AG20443 (cell line): Measurements from ENCODE around the gene ARRDC4.
A peak's percentile ranks its signal among the peaks of the same experiment; 100 is the strongest.
"Not testable (repeated sequence)": the region's sequence is repeated elsewhere in the genome, so short reads cannot be mapped to it uniquely, and the experiment has no call there.

Experiments
- DNase-seq: peaks from one replicate; pipeline ENCODE4 v3.0.0; 2012; ENCODE audit warnings: low spot score, mixed read lengths

ARRDC4 gene

DNA sequence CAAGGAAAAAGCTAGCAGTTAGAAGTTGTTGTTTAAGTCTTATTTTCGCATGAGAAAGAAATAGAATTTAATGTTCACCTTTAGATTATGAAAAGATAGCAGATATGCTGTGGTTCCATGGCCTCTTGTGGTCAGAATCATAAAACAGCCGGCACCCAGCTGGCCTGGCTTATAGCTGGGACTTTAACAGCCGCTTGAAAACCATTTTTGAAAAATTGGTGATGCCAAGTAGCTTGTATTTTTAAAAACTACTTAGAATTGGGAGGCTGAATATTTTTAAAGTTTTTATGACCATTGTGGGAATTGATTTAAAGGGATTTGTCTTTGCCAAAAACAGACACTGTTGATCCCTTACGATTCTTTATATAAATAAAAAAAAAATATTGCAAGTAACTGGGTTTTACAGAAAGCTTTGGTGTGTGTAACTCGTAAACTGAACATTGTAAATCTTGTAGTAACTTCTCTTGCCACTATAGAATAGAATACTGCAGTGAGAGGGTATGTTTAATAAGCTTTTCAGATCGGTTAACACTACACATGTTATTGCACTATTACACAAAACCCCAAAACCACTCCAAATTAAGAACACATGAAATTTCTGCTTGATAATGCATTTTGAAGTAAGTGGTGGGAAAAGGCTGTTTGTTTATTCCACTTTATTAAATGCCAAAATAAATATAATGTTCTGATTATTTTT is 6.6 kb downstream of the ARRDC4 start:
- DNase-seq: no peak

- DNase-seq: no peak
These were observed 7.4 kb downstream of the ARRDC4 start for GRCh38 chr15:97967881-97968280.

- peak; percentile 79 for DNase-seq
These were observed 7.9 kb downstream of the ARRDC4 start for GRCh38 chr15:97968380-97968779.

- DNase-seq: no peak
These were observed 11.9 kb downstream of the ARRDC4 start for GRCh38 chr15:97972366-97972765.

- DNase-seq: no peak
These were observed 15.6 kb downstream of the ARRDC4 start for GRCh38 chr15:97976129-97976528.

DNA sequence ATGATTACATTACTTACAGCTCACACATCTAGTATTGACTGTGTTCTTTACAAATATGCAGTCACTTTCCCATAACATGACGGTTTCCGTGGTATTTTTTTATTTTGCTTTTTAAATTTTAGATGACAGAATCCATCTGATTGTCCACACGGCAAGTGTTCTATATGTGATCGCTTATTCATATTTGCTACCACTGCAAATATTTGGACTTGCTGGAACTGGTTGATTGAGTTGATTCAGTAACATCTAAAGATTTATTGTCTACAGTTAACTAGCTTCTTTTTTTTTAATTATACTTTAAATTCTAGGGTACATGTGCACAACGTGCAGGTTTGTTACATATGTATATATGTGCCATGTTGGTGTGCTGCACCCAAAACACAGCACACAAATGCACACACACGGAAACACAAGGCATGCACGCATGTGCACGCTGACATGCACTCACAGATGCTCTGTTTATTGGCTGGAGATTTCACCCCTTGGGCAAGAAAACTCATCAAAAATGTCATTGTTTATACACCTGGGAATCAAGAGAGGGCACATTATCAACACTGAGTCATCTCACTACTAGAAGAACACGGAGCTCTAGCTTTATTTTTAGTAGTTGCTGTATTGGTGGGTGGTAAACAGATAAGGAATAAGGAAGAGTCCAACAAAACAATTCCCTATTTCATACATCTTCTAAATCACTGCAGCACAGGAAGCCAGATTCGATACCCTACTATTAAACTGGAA is 16.4 kb downstream of the ARRDC4 start:
- DNase-seq: no peak

DNA sequence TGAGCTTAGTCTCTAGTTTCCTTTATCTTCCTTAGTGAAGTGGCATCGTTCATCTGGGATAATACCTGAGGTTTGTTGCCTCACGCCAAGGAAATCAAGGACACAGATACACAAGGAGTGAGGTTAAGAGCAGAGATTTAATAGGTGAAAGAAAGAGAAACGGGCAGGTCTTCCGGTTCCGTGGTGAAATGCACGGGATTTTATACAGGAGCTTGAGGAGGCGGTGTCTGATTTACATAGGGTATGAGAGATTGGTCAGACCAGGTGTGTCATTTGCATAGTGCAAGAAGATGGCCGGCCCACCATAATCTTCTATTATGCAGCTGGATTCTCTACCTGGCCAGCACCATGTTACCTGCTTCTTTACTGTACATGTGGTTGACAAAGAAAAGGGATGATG is 17.2 kb downstream of the ARRDC4 start:
- DNase-seq: no peak

GRCh38 chr15:97978401-97979139 is 18.1 kb downstream of the ARRDC4 start:
- peak; percentile 43 for DNase-seq

- DNase-seq: no peak
These were observed 18.6 kb downstream of the ARRDC4 start for GRCh38 chr15:97979140-97979520.

DNA sequence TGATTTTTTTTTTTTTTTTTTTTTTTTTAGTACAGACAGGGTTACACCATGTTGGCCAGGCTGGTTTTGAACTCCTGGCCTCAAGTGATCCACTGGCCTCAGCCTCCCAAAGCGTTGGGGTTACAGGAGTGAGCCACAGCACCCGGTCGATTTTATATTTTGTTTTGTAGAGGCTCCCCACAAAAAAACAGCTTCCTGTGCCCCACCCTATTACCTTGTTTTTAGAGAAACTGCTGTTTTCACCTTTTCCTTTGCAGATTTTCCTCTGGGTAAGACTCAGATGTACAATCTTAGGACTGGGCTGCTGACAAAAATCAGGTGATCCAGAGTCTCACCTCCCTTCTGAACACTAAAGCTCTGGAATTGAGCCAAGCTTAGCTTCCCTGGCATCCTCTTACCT is 20.6 kb downstream of the ARRDC4 start:
- no peak for DNase-seq

GRCh38 chr15:97981758-97982157 is 21.3 kb downstream of the ARRDC4 start:
- DNase-seq: no peak

GRCh38 chr15:97984157-97984556 is 23.7 kb downstream of the ARRDC4 start:
- no peak for DNase-seq

- not testable (repeated sequence) for DNase-seq
These were observed 25.5 kb downstream of the ARRDC4 start for GRCh38 chr15:97985979-97986378.

DNA sequence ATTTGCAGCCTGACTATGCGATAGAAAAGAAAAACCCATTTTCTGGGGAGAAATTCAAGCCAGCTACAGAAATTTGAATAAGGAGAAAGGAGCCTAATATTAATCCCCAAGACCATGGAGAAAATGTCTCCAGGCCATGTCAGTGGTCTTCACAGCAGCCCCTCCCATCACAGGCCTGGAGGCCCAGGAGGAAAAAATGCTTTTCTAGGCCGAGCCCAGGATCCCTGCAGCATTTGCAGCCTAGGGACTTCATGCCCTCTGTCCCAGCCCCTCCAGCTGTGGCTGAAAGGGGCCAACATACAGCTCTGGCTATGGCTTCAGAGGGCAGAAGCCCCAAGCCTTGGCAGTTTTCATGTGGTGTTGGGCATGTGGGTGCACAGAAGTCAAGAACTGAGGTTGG is 26.3 kb downstream of the ARRDC4 start:
- no peak for DNase-seq

GRCh38 chr15:97989299-97989698 is 28.8 kb downstream of the ARRDC4 start:
- DNase-seq: no peak

- no peak for DNase-seq
These were observed 31.6 kb downstream of the ARRDC4 start for GRCh38 chr15:97991972-97992541.

DNA sequence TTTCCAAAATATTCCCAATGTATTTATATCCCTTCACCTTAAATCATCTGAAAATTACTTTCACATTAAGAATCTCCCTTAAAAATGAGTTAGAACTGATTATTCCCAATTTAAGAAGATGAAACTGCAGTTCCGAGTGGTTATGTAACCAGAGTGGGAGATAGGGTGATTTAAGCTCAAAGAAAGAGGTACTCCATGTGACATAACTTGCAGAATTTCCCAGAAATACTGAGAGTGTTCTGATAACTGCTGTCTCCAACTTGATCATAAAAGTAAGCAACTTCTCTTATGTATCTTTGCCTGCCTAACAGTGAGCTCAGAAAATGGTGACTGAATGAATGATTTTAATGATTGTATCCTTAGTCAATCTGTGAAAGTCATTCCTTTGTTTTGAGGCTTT is 32.3 kb downstream of the ARRDC4 start:
- no peak for DNase-seq

DNA sequence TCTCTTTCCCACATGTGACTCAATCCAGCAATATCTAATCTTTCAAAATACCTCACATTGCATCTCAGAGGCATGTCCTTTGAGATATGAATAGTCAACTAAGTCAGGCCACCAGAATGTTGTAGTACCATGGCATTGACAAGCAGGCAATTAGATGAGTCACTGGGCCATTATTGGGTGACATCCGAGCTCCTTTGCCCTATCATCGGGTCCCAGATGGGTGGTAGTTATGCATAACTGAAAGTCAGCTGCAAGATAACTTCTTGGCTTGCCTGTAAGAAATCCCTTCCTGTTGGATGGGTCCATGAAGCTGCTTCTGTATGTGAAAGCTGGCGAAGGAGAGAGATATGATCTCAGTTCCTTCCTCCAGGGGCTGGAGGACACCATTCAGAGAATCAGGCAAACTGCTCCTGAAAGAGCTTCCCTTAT is 32.8 kb downstream of the ARRDC4 start:
- DNase-seq: peak; percentile 27

GRCh38 chr15:97994236-97994635 is 33.7 kb downstream of the ARRDC4 start:
- DNase-seq: no peak

DNA sequence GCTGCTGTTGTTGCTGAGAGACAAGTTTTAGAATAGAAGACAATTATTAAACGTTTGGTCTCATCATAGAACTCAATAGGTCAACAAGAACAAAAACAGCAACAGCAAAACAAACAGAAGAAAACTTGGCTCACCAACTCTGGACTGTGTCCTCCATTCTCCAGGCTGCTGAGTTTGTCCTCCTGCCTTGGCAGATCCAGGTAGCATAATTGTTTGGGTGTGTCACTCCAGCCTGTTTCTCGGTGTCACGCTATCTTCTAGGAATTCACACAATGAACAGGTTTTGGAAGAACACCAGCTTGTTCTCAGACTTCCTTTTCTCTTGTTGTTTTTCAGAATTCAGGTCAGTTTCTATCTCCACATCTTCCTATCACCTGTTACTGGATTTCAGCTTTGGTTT is 34.7 kb downstream of the ARRDC4 start:
- DNase-seq: no peak

- peak; percentile 34 for DNase-seq
These were observed 35.5 kb downstream of the ARRDC4 start for GRCh38 chr15:97995881-97996603.
